OCI-LY3 (cell line): ENCODE data around the gene PACS2.
"Not testable (repeated sequence)": the region's sequence is repeated elsewhere in the genome, so short reads cannot be mapped to it uniquely, and the experiment has no call there.

ENCODE experiments used
- H2AFZ ChIP-seq: fragments of 200-600, 300-600 bp; shearing (Covaris generic); 2 replicates; pipeline ENCODE4 v1.6.0; 2014; ENCODE audit warnings: antibody characterized with exemption, low read depth, low read length
- H3K27ac ChIP-seq: fragments of 200-600, 300-600 bp; sonication (generic); 2 replicates; pipeline ENCODE4 v1.5.1; 2014; ENCODE audit warnings: mild to moderate bottlenecking, low read length, moderate library complexity, mixed read lengths
- H3K27me3 ChIP-seq: fragments of 200-600, 300-600 bp; sonication (generic); 2 replicates; pipeline ENCODE4 v1.6.1; 2014; ENCODE audit warnings: low read depth, low read length, mixed read lengths
- H3K36me3 ChIP-seq: fragments of 200-600, 300-600 bp; sonication (generic); replicated peaks from 2 replicates; pipeline ENCODE3; 2014; ENCODE audit warnings: low read depth, low read length, mixed read lengths
- H3K4me1 ChIP-seq: fragments of 300-600, 200-600 bp; sonication (generic); 2 replicates; pipeline ENCODE4 v1.6.1; 2014; ENCODE audit warnings: low read length, mixed read lengths
- H3K4me2 ChIP-seq: fragments of 200-600, 300-600 bp; sonication (generic); 2 replicates; pipeline ENCODE4 v1.6.1; 2014; ENCODE audit warnings: low read length, mixed read lengths
- H3K4me3 ChIP-seq: fragments of 300-600, 200-600 bp; sonication (generic); 2 replicates; pipeline ENCODE4 v1.5.1; 2014; ENCODE audit warnings: antibody characterized with exemption, mild to moderate bottlenecking, low read length, moderate library complexity
- H3K79me2 ChIP-seq: fragments of 300-600, 200-600 bp; shearing (Covaris generic); 2 replicates; pipeline ENCODE4 v1.6.1; 2014; ENCODE audit warnings: mild to moderate bottlenecking, low read length, mixed read lengths
- H3K9ac ChIP-seq: fragments of 300-600, 200-600 bp; shearing (Covaris generic); 2 replicates; pipeline ENCODE4 v1.6.0; 2014; ENCODE audit warnings: mild to moderate bottlenecking, low read length, moderate library complexity
- H3K9me3 ChIP-seq: fragments of 200-600, 300-600 bp; shearing (Covaris generic); 2 replicates; pipeline ENCODE4 v1.6.1; 2014; ENCODE audit warnings: low read length, mixed read lengths; ENCODE audit not compliant: insufficient read depth
- H4K20me1 ChIP-seq: fragments of 200-600, 300-600 bp; sonication (generic); 2 replicates; pipeline ENCODE4 v1.6.1; 2016; ENCODE audit warnings: low read length, mixed read lengths; ENCODE audit not compliant: insufficient read depth
- EZH2phosphoT487 ChIP-seq: fragments of 200-600 bp; shearing (Covaris generic); IDR thresholded peaks from 2 replicates; pipeline ENCODE4 v1.6.1; 2018; ENCODE audit warnings: antibody characterized with exemption, mixed run types, low read depth
- TF ChIP-seq, protein P1 (sequence below): fragments of 200-600, 300-600 bp; sonication (generic); IDR thresholded peaks from 2 replicates; pipeline ENCODE4 v1.5.1; 2014; ENCODE audit warnings: antibody characterized with exemption, low read length, low read depth

PACS2 gene

DNA sequence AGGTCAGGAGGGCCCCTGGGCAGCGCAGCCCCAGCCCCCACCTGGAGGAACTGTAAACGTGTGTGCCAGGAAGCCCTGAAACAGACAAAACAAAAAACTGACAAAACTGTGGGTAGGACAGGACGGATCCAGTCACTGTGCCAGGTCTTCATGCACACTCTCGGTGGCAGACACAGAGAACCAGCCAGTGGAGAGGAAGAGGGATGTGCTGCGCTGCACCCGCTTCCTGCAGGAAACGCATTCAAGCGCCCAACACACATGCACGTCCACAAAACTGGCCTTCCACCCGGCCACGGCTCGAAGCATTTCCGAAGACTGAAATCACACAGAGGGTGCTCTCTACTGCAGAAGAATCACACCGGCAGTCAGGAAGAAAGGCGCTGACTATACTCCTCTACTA lies 30.6 kb upstream of the PACS2 start:
- Histone ChIP-seq H3K27ac (no peak overlapping the region), H2AFZ (no peak overlapping the region), H3K36me3 (no peaks in the 10 kb centered on the region), H3K79me2 (peaks cover 29% of the 10 kb centered on the region), H3K4me2 (no peak overlapping the region), H3K4me1 (no peaks in the 10 kb centered on the region), H3K9me3 (no peaks in the 10 kb centered on the region), H3K27me3 (no peaks in the 10 kb centered on the region), H3K4me3 (no peak overlapping the region), H3K9ac (no peak overlapping the region), H4K20me1 (peaks cover 46% of the 10 kb centered on the region)
- no peak for TF ChIP-seq EZH2phosphoT487
- TF ChIP-seq, protein P1, sequence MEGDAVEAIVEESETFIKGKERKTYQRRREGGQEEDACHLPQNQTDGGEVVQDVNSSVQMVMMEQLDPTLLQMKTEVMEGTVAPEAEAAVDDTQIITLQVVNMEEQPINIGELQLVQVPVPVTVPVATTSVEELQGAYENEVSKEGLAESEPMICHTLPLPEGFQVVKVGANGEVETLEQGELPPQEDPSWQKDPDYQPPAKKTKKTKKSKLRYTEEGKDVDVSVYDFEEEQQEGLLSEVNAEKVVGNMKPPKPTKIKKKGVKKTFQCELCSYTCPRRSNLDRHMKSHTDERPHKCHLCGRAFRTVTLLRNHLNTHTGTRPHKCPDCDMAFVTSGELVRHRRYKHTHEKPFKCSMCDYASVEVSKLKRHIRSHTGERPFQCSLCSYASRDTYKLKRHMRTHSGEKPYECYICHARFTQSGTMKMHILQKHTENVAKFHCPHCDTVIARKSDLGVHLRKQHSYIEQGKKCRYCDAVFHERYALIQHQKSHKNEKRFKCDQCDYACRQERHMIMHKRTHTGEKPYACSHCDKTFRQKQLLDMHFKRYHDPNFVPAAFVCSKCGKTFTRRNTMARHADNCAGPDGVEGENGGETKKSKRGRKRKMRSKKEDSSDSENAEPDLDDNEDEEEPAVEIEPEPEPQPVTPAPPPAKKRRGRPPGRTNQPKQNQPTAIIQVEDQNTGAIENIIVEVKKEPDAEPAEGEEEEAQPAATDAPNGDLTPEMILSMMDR, result no peak

GRCh38 chr14:105285174-105285573 lies 29.4 kb upstream of the PACS2 start:
- Histone ChIP-seq H3K9ac (no peak overlapping the region), H3K9me3 (no peaks in the 10 kb centered on the region), H3K27me3 (no peaks in the 10 kb centered on the region), H2AFZ (no peak overlapping the region), H3K4me2 (no peak overlapping the region), H3K4me1 (no peaks in the 10 kb centered on the region), H3K4me3 (no peak overlapping the region), H4K20me1 (peaks cover 40% of the 10 kb centered on the region), H3K79me2 (peaks cover 37% of the 10 kb centered on the region), H3K36me3 (no peaks in the 10 kb centered on the region), H3K27ac (no peak overlapping the region)
- TF ChIP-seq EZH2phosphoT487, result no peak
- TF ChIP-seq, protein P1, result no peak

DNA sequence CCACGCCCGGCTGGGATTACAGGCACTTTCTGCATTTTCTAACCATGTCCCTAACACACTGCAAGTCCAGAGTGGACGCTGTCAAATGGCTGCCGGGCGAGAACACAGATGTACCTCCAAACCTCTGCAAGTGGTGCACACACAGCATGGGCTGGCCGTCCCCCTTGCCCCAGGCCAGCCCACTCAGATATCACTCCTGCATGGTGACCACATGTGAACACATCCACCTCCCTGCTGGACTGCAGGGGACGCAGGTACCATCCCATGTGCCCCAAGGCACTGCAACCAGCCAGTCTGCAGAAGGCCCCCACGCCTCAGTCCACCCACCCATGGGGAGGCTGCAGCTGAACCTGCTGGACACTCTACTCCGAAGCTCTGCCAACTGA lies 27.8 kb upstream of the PACS2 start:
- H3K9ac ChIP-seq, result no peak overlapping the region
- no peak overlapping the region for H2AFZ ChIP-seq
- H3K4me3 ChIP-seq, result no peak overlapping the region
- H3K9me3 ChIP-seq, result no peaks in the 10 kb centered on the region
- H3K27me3 ChIP-seq, result no peaks in the 10 kb centered on the region
- no peak overlapping the region for H3K4me2 ChIP-seq
- peaks cover 40% of the 10 kb centered on the region for H4K20me1 ChIP-seq
- TF ChIP-seq, protein P1, result no peak
- TF ChIP-seq EZH2phosphoT487, result no peak
- no peaks in the 10 kb centered on the region for H3K4me1 ChIP-seq
- no peaks in the 10 kb centered on the region for H3K36me3 ChIP-seq
- H3K79me2 ChIP-seq, result peaks cover 45% of the 10 kb centered on the region
- no peak overlapping the region for H3K27ac ChIP-seq

DNA sequence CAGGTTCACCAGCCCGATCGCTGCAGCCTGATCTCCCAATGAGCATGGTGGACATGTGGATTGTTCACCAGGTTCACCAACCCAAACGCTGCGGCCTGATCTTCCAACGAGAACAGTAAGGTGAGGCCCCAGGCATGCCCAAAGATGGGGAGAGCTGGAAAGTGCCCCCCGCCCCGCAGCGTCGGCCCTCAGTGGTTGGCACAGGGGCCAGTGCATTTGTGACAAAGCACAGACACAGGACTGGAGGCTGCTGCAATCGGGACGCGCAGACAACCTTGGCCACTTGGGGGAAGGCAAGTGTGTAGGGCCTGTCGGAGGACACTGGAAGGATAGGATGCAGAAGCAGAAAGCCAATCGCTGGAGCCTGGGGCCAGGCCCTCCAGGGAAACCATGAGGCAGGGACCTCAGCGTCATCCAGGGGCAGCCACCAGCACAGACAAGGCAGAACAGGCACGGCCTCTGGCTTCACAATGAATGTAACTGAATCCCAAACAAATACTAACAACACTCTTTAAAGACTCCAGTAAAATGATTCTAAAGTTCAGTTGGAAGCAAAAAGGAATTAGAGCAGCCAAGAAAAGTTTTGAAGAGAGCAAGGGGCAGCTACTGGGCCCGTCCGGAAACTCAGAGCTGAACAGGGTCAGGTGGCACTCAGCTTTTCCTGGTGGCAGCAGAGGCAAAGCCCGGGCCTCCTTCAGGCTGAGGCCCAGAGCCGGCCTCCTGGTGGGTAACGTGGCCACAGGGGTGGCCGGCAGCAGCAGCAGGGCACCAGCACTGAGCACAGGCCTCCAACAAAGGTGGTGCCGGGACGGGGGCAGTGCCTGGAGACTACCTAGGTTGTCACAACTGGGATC lies 27.1 kb upstream of the PACS2 start:
- no peaks in the 10 kb centered on the region for H3K27me3 ChIP-seq
- TF ChIP-seq EZH2phosphoT487, result no peak
- TF ChIP-seq, protein P1, result no peak
- no peak overlapping the region for H3K4me2 ChIP-seq
- H4K20me1 ChIP-seq, result peaks cover 36% of the 10 kb centered on the region
- no peaks in the 10 kb centered on the region for H3K36me3 ChIP-seq
- H3K27ac ChIP-seq, result no peak overlapping the region
- H2AFZ ChIP-seq, result no peak overlapping the region
- H3K4me3 ChIP-seq, result no peak overlapping the region
- peaks cover 43% of the 10 kb centered on the region for H3K79me2 ChIP-seq
- H3K4me1 ChIP-seq, result no peaks in the 10 kb centered on the region
- H3K9me3 ChIP-seq, result no peaks in the 10 kb centered on the region
- no peak overlapping the region for H3K9ac ChIP-seq

DNA sequence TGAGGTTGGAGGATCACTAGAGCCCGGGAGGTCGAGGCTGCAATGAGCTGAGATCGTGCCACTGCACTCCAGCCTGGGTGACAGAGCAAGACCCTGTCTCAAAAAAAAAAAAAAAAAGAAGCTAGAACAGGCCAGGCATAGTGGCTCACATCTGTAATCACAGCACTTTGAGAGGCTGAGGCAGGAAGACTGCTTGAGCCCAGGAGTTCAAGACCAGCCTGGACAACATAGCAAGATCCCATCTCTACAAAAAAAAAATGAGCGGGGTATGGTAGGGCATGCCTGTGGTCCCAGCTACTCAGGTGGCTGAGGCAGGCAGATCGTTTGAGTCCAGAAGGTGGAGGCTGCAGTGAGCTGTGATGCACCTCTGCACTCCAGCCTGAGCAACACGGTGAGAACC lies 25.6 kb upstream of the PACS2 start:
- H2AFZ ChIP-seq, H3K9ac ChIP-seq, H3K36me3 ChIP-seq, H3K9me3 ChIP-seq, H3K4me2 ChIP-seq, H3K27me3 ChIP-seq, H3K4me3 ChIP-seq, H3K27ac ChIP-seq, H3K4me1 ChIP-seq: not testable (repeated sequence)
- peaks cover 36% of the 10 kb centered on the region for H4K20me1 ChIP-seq
- H3K79me2 ChIP-seq, result peaks cover 48% of the 10 kb centered on the region
